GM23248 (cell line): ENCODE measurements around the gene TOE1. TPM values are rescaled to one million over a fixed set of nuclear protein-coding genes. Genes with fewer than 3 reads are reported as not detected.
A peak's percentile ranks its signal among the peaks of the same experiment; 100 is the strongest.

Experiments
- DNase-seq: peaks from one replicate; pipeline ENCODE4 v3.0.0-alpha.2; 2015
- H2AFZ ChIP-seq: fragments of 200-600 bp; sonication (generic); 2 replicates; pipeline ENCODE4 v1.6.1; 2016; ENCODE audit warnings: antibody characterized with exemption
- H3F3A ChIP-seq: fragments of 200-600 bp; sonication (generic); 2 replicates; pipeline ENCODE4 v1.6.1; 2016; ENCODE audit warnings: mild to moderate bottlenecking, antibody characterized with exemption, mixed run types; ENCODE audit not compliant: insufficient read depth
- H3K27ac ChIP-seq: fragments of 200-600 bp; sonication (generic); 2 replicates; pipeline ENCODE4 v1.5.1; 2016; ENCODE audit warnings: mild to moderate bottlenecking
- H3K27me3 ChIP-seq: fragments of 200-600 bp; sonication (generic); replicated peaks from 2 replicates; pipeline ENCODE4 v1.6.1; 2016; ENCODE audit warnings: mild to moderate bottlenecking; ENCODE audit not compliant: insufficient read depth
- H3K36me3 ChIP-seq: fragments of 200-600 bp; sonication (generic); 2 replicates; pipeline ENCODE4 v1.6.1; 2016; ENCODE audit warnings: low read depth, mild to moderate bottlenecking
- H3K4me1 ChIP-seq: fragments of 200-600 bp; sonication (generic); 2 replicates; pipeline ENCODE4 v1.6.1; 2016; ENCODE audit warnings: mild to moderate bottlenecking; ENCODE audit not compliant: insufficient read depth
- H3K4me2 ChIP-seq: fragments of 200-600 bp; sonication (generic); one replicate; pipeline ENCODE4 v1.6.1; 2016; ENCODE audit warnings: mild to moderate bottlenecking; ENCODE audit not compliant: unreplicated experiment
- H3K4me3 ChIP-seq: fragments of 200-600 bp; sonication (generic); 2 replicates; pipeline ENCODE4 v1.5.1; 2016; ENCODE audit warnings: mild to moderate bottlenecking
- H3K79me2 ChIP-seq: fragments of 200-600 bp; sonication (generic); 2 replicates; pipeline ENCODE4 v1.6.1; 2016; ENCODE audit warnings: mild to moderate bottlenecking; ENCODE audit not compliant: insufficient read depth
- H3K9ac ChIP-seq: fragments of 200-600 bp; sonication (generic); 2 replicates; pipeline ENCODE4 v1.6.1; 2016; ENCODE audit warnings: mild to moderate bottlenecking
- H3K9me2 ChIP-seq: fragments of 200-600 bp; sonication (generic); 2 replicates; pipeline ENCODE4 v1.6.1; 2016; ENCODE audit warnings: mixed run types, mild to moderate bottlenecking, moderate library complexity; ENCODE audit not compliant: insufficient read depth
- H3K9me3 ChIP-seq: fragments of 200-600 bp; sonication (generic); one replicate; pipeline ENCODE4 v1.6.1; 2017; ENCODE audit warnings: low read depth
- H4K20me1 ChIP-seq: fragments of 200-600 bp; sonication (generic); 2 replicates; pipeline ENCODE4 v1.6.0; 2016; ENCODE audit not compliant: insufficient read depth
- EZH2 ChIP-seq: fragments of 200-600 bp; sonication (generic); IDR thresholded peaks from 2 replicates; pipeline ENCODE4 v1.6.1; 2018; ENCODE audit warnings: antibody characterized with exemption, mild to moderate bottlenecking; ENCODE audit not compliant: insufficient read depth, poor library complexity, severe bottlenecking
- EZH2phosphoT487 ChIP-seq: fragments of 200-600 bp; sonication (generic); IDR thresholded peaks from 2 replicates; pipeline ENCODE4 v1.6.1; 2018; ENCODE audit warnings: antibody characterized with exemption, moderate library complexity, mild to moderate bottlenecking, low read depth; ENCODE audit not compliant: insufficient read depth
- WGBS, 2 experiments: methylation state at CpG; one replicate each; pipeline ENCODE4 v1.1.6; 2015 to 2017; ENCODE audit warnings: low lambda C conversion rate in 2 of 2, low coverage in 1 of 2; ENCODE audit errors: missing lambda C conversion rate in 2 of 2; 5-methylcytosine and 5-hydroxymethylcytosine counted together
- in situ Hi-C: fragments of 300-500 bp; cut with MboI; formaldehyde crosslinking; loops from 2 replicates; pipeline ENCODE4 v1.15.0; 2020
- polyA plus RNA-seq: library from polyadenylated mRNA; unstranded; fragments of >200 nt; fragmentation: Nextera tagmentation; extraction: Ambion mirVana; gene quantifications from 2 replicates; pipeline ENCODE4 v1.2.1, GENCODE V29; 2016
- total RNA-seq: library from RNA; depleted of rRNA; stranded (reverse); fragments of >200 nt; shearing (Covaris generic); gene quantifications from 2 replicates; pipeline ENCODE4 v1.2.3, GENCODE V29; 2014

The TOE1 gene
- total and polyA plus RNA-seq, 2 experiments from 2014 or later = 8.4 to 15.3 TPM

GRCh38 chr1:45327644-45328515, 12.1 kb upstream of the TOE1 start:
- Histone ChIP-seq H3K9me2 (no peaks in the 10 kb centered on the region), H3K9me3 (no peaks in the 10 kb centered on the region), H4K20me1 (no peaks in the 10 kb centered on the region), H2AFZ (no peak overlapping the region), H3K4me3 (no peak overlapping the region), H3K27me3 (no peaks in the 10 kb centered on the region), H3K79me2 (no peaks in the 10 kb centered on the region), H3K4me2 (no peak overlapping the region), H3K4me1 (0 out of 2 replicates have a peak, but pooled peaks cover 3% of the 10 kb centered on the region), H3K36me3 (no peaks in the 10 kb centered on the region), H3K9ac (no peak overlapping the region), H3F3A (no peaks in the 10 kb centered on the region), H3K27ac (no peak overlapping the region)
- in situ Hi-C loops = no loop called here
- DNase-seq = no peak
- WGBS, 2 experiments = 80 to 83% methylated on average over 19 of the region's 19 CpGs
- TF ChIP-seq EZH2 = no peak
- TF ChIP-seq EZH2phosphoT487 = no peak

- Histone ChIP-seq H3K9ac (no peak overlapping the region), H2AFZ (no peak overlapping the region), H4K20me1 (no peaks in the 10 kb centered on the region), H3F3A (no peaks in the 10 kb centered on the region), H3K9me3 (no peaks in the 10 kb centered on the region), H3K79me2 (no peaks in the 10 kb centered on the region), H3K27ac (no peak overlapping the region), H3K4me1 (0 out of 2 replicates have a peak, but pooled peaks cover 3% of the 10 kb centered on the region), H3K4me2 (no peak overlapping the region), H3K36me3 (no peaks in the 10 kb centered on the region), H3K27me3 (no peaks in the 10 kb centered on the region), H3K9me2 (no peaks in the 10 kb centered on the region), H3K4me3 (no peak overlapping the region)
- 75 to 83% methylated on average over 5 of the region's 5 CpGs for WGBS, 2 experiments
- in situ Hi-C loops = no loop called here
- no peak for DNase-seq
- TF ChIP-seq EZH2phosphoT487 (no peak), EZH2 (no peak)
These were observed 11.3 kb upstream of the TOE1 start for GRCh38 chr1:45328680-45329079.

DNA sequence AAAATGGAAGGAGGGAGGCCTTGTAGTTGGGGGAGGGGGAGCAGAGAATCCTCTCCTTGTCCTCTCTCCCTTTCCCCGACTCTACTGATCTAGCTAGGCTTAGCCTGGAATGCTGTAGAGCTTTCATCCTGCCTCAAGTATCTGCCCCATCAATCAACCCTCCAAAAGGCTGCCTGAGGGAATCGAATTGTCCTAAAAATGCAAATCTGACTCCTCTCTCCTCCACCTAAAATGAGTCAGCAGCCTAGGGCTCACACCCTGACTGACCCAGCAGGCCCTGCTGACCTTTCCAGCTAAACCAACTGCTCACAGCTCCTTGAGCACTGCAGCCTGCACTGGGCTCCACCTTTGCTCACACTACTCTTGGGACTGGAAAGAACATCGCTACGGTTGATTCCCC, 10.5 kb upstream of the TOE1 start:
- WGBS, 2 experiments = 87 to 89% methylated on average over 4 of the region's 4 CpGs
- no peaks in the 10 kb centered on the region for H3K79me2 ChIP-seq
- no peak overlapping the region for H3K27ac ChIP-seq
- no peaks in the 10 kb centered on the region for H3K36me3 ChIP-seq
- DNase-seq = peak; percentile 20
- 0 out of 2 replicates have a peak, but pooled peaks cover 3% of the 10 kb centered on the region for H3K4me1 ChIP-seq
- H3F3A ChIP-seq = no peaks in the 10 kb centered on the region
- H3K9me2 ChIP-seq = no peaks in the 10 kb centered on the region
- no peak overlapping the region for H2AFZ ChIP-seq
- in situ Hi-C loops = no loop called here
- no peaks in the 10 kb centered on the region for H3K27me3 ChIP-seq
- no peaks in the 10 kb centered on the region for H3K9me3 ChIP-seq
- no peaks in the 10 kb centered on the region for H4K20me1 ChIP-seq
- H3K4me3 ChIP-seq = no peak overlapping the region
- TF ChIP-seq EZH2phosphoT487 (no peak), EZH2 (no peak)
- no peak overlapping the region for H3K9ac ChIP-seq
- H3K4me2 ChIP-seq = no peak overlapping the region

DNA sequence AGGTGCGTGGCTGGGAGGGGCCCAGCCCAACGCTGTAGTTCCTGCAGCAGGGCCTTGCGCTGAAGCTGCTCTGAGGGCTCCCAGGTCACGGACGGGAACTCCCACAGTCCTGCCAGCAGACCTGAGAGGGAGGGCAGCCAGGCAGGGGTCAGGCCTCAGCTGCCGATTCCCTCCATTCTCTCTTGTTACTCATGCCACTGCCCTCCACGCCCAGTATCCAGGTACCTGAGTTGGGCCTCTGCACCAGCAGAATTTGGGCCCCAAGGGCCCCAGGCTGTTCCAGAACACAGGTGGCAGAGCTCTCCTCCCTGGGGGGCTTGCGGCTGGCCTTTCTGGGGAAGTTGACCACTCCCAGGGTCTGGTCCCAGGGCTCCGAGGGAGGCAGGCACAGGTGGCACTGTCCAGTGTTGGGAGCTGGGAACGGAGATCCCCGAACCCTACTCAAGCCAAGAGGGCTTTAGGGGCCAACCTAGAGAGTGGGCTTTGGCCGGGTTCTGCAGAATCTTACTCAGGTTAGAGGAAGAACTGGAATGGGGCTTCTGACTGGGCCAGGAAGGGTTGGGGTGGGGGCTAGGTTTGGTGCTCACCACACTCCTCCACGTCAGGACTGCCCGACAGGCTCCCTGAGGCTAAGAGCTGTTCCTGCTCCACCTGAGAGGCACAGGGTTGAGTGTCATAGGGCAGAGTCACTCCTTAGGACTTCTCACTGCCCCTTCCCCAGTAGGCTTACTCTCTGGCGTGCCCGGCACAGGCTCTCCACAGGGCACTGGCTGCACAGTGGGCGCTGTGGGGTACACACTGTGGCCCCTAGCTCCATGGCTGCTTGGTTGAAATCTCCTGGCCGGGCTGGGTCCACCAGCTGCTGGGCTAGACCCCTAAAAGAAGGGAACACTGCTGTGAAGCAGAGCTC, 8.3 kb upstream of the TOE1 start:
- no peak for TF ChIP-seq EZH2
- TF ChIP-seq EZH2phosphoT487 = no peak
- 95 to 96% methylated on average over 18 of the region's 18 CpGs for WGBS, 2 experiments
- H3K9me3 ChIP-seq = no peaks in the 10 kb centered on the region
- no peak overlapping the region for H2AFZ ChIP-seq
- in situ Hi-C loops = no loop called here
- H3K9ac ChIP-seq = no peak overlapping the region
- no peak overlapping the region for H3K4me2 ChIP-seq
- H4K20me1 ChIP-seq = no peaks in the 10 kb centered on the region
- no peaks in the 10 kb centered on the region for H3K36me3 ChIP-seq
- no peaks in the 10 kb centered on the region for H3K9me2 ChIP-seq
- H3F3A ChIP-seq = no peaks in the 10 kb centered on the region
- H3K27me3 ChIP-seq = no peaks in the 10 kb centered on the region
- H3K79me2 ChIP-seq = peaks cover 9% of the 10 kb centered on the region; the same call in 1 of the 2 replicates
- no peak overlapping the region for H3K4me3 ChIP-seq
- no peak overlapping the region for H3K27ac ChIP-seq
- 0 out of 2 replicates have a peak, but pooled peaks cover 3% of the 10 kb centered on the region for H3K4me1 ChIP-seq
- no peak for DNase-seq
